Neuronal stem cell (in vitro differentiated cells): ENCODE results near the gene ZNF766.
"Not testable (repeated sequence)": the region's sequence is repeated elsewhere in the genome, so short reads cannot be mapped to it uniquely, and the experiment has no call there.

Experiments used
- DNase-seq: peaks from one replicate; pipeline ENCODE4 v3.0.0-alpha.2; 2013; ENCODE audit warnings: low spot score
- H2AFZ ChIP-seq: one replicate; pipeline ENCODE4 v1.6.1; 2013; ENCODE audit warnings: mild to moderate bottlenecking, low read length, inconsistent platforms
- H2AK5ac ChIP-seq: 2 replicates; pipeline ENCODE4 v1.6.1; 2013; ENCODE audit warnings: low read depth, mild to moderate bottlenecking, inconsistent platforms, low read length, moderate library complexity, mixed read lengths
- H2BK120ac ChIP-seq: 2 replicates; pipeline ENCODE4 v1.6.1; 2013; ENCODE audit warnings: low read depth, mild to moderate bottlenecking, inconsistent platforms, low read length, moderate library complexity, mixed read lengths
- H2BK12ac ChIP-seq: one replicate; pipeline ENCODE4 v1.6.1; 2013; ENCODE audit warnings: low read length, inconsistent platforms
- H2BK15ac ChIP-seq: 2 replicates; pipeline ENCODE4 v1.6.1; 2013; ENCODE audit warnings: mild to moderate bottlenecking, low read length, inconsistent platforms, mixed read lengths
- H2BK5ac ChIP-seq: one replicate; pipeline ENCODE4 v1.6.1; 2013; ENCODE audit warnings: inconsistent platforms, mild to moderate bottlenecking, low read length, moderate library complexity
- H3K14ac ChIP-seq: one replicate; pipeline ENCODE4 v1.6.1; 2013; ENCODE audit warnings: low read length, inconsistent platforms
- H3K18ac ChIP-seq: 2 replicates; pipeline ENCODE4 v1.6.1; 2013; ENCODE audit warnings: low read length, inconsistent platforms
- H3K23ac ChIP-seq: 2 replicates; pipeline ENCODE4 v1.6.1; 2013; ENCODE audit warnings: low read depth, mild to moderate bottlenecking, mixed read lengths, low read length, inconsistent platforms; ENCODE audit not compliant: poor library complexity
- H3K27ac ChIP-seq: replicated peaks from 3 replicates; pipeline ENCODE4 v1.5.1; 2013; ENCODE audit warnings: low read length, inconsistent platforms
- H3K27me3 ChIP-seq, 3 experiments: 2 replicates each; pipeline ENCODE4 v1.6.1; 2013; ENCODE audit warnings: low read length in 3 of 3, mild to moderate bottlenecking in 2 of 3, inconsistent platforms in 1 of 3, low read depth in 1 of 3, mixed read lengths in 1 of 3, moderate library complexity in 1 of 3; ENCODE audit not compliant: control insufficient read depth in 3 of 3, insufficient read depth in 3 of 3
- H3K36me3 ChIP-seq, 2 donors: replicated peaks in 1 of 2; 2 replicates each; pipeline ENCODE4 v1.6.1; 2013; ENCODE audit warnings: low read length in 2 of 2; ENCODE audit not compliant: control insufficient read depth in 2 of 2, insufficient read depth in 2 of 2
- H3K4ac ChIP-seq: 2 replicates; pipeline ENCODE4 v1.6.1; 2013; ENCODE audit warnings: inconsistent platforms, mild to moderate bottlenecking, low read length, moderate library complexity
- H3K4me1 ChIP-seq, 2 donors: 1 replicate in 1 of 2; 2 replicates in 1 of 2; pipeline ENCODE4 v1.6.1; 2013; ENCODE audit warnings: low read length in 2 of 2, low read depth in 1 of 2; ENCODE audit not compliant: control insufficient read depth in 2 of 2, insufficient read depth in 1 of 2
- H3K4me2 ChIP-seq: one replicate; pipeline ENCODE4 v1.6.1; 2013; ENCODE audit warnings: mild to moderate bottlenecking, low read length, inconsistent platforms; ENCODE audit not compliant: insufficient read depth, poor library complexity, severe bottlenecking
- H3K4me3 ChIP-seq, 2 donors: 2 replicates each; pipeline ENCODE4 v1.5.1; 2013; ENCODE audit warnings: low read length in 2 of 2, mild to moderate bottlenecking in 2 of 2, inconsistent platforms in 1 of 2, moderate library complexity in 1 of 2
- H3K79me1 ChIP-seq: one replicate; pipeline ENCODE4 v1.6.1; 2013; ENCODE audit warnings: low read depth, mild to moderate bottlenecking, inconsistent platforms, low read length, moderate library complexity
- H3K9ac ChIP-seq: one replicate; pipeline ENCODE4 v1.6.1; 2013; ENCODE audit warnings: mild to moderate bottlenecking, low read depth, low read length, inconsistent platforms; ENCODE audit not compliant: poor library complexity
- H3K9me3 ChIP-seq, 2 donors: replicated peaks in 1 of 2; 2 replicates each; pipeline versions ENCODE3 to v1.6.1; 2013; ENCODE audit warnings: low read length in 2 of 2, mild to moderate bottlenecking in 2 of 2, inconsistent platforms in 1 of 2, low read depth in 1 of 2, mixed read lengths in 1 of 2, moderate library complexity in 1 of 2; ENCODE audit not compliant: control insufficient read depth in 2 of 2, insufficient read depth in 1 of 2
- H4K8ac ChIP-seq: one replicate; pipeline ENCODE4 v1.6.1; 2013; ENCODE audit warnings: low read depth, mild to moderate bottlenecking, inconsistent platforms, low read length, moderate library complexity
- H4K91ac ChIP-seq: one replicate; pipeline ENCODE4 v1.6.1; 2013; ENCODE audit warnings: low read length, low read depth, mild to moderate bottlenecking, inconsistent platforms; ENCODE audit not compliant: poor library complexity
- WGBS, 2 donors: extraction: QIAGEN DNeasy Blood & Tissue Kit; methylation state at CpG; one replicate each; pipeline ENCODE4 v1.1.7; 2013; ENCODE audit warnings: missing lambda C conversion rate in 2 of 2, mixed read lengths in 1 of 2; ENCODE audit not compliant: insufficient read length in 2 of 2, insufficient replicate concordance in 1 of 2; ENCODE audit errors: extremely low coverage in 2 of 2; 5-methylcytosine and 5-hydroxymethylcytosine counted together

The ZNF766 gene

DNA sequence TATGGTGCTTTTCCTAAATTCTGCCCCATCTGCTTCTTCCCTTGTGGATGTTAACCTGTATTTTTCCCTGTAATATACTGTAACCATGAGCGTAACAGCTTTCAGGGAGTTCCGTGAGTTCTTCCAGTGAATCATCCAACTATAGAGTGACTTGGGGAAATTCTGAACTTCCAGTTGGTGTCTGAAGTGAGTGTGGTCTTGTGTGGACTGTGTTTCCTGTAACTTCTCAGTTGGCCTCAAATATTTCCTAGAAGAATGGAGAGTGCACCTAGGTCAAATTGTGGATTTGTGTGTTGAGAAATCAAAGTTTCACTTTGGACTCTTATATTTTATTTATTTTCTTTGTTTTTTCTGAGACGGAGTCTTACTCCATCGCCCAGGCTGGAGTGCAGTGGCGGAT, 11.0 kb upstream of the ZNF766 start:
- H3K9me3 ChIP-seq, result peaks cover 4 to 9% of the 10 kb centered on the region in 2 donors
- H3K23ac ChIP-seq, result no peak overlapping the region
- no CpG with 5 or more reads among the region's 5 CpGs for whole genome bisulfite sequencing, 2 donors
- H3K18ac ChIP-seq, result no peak overlapping the region
- H2BK120ac ChIP-seq, result no peak overlapping the region
- H3K4me2 ChIP-seq, result no peak overlapping the region
- H2BK5ac ChIP-seq, result no peak overlapping the region
- H2AFZ ChIP-seq, result no peak overlapping the region
- H3K9ac ChIP-seq, result no peak overlapping the region
- H2AK5ac ChIP-seq, result no peak overlapping the region
- H3K79me1 ChIP-seq, result no peaks in the 10 kb centered on the region
- H3K27ac ChIP-seq, result no peak overlapping the region
- H3K4me3 ChIP-seq, result no peak overlapping the region
- DNase-seq, result no peak
- H3K4ac ChIP-seq, result no peak overlapping the region
- no peak overlapping the region for H4K8ac ChIP-seq
- peaks cover 0 to 3% (median 0%) of the 10 kb centered on the region in 3 experiments for H3K27me3 ChIP-seq
- H2BK12ac ChIP-seq, result no peak overlapping the region
- no peak overlapping the region for H4K91ac ChIP-seq
- H2BK15ac ChIP-seq, result no peak overlapping the region
- no peak overlapping the region for H3K14ac ChIP-seq
- H3K4me1 ChIP-seq, result no peaks in the 10 kb centered on the region
- no peaks in the 10 kb centered on the region for H3K36me3 ChIP-seq

DNA sequence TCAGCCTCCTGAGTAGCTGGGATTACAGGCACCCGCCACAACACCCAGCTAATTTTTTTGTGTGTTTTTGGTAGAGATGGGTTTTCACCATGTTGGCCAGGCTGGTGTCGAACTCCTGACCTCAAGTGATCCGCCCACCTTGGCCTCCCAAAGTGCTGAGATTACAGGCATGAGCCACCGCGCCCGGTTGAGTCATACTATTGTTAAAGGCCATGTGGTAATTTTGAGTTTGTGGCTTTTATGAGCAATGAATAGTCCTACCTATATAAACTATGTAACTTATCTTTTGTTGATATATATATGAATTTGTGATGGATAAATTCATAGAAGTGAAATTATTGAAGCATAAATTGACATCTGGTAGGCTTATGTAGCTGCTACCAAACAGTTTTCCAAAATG, 3.8 kb upstream of the ZNF766 start:
- not testable (repeated sequence) for DNase-seq, H3K4me2 ChIP-seq, H3K14ac ChIP-seq, H2AFZ ChIP-seq, H3K4ac ChIP-seq, H2BK15ac ChIP-seq, H3K9ac ChIP-seq, H3K9me3 ChIP-seq, H4K8ac ChIP-seq, H3K4me3 ChIP-seq, H3K18ac ChIP-seq, H2AK5ac ChIP-seq, H3K36me3 ChIP-seq, H2BK12ac ChIP-seq, H4K91ac ChIP-seq, H3K23ac ChIP-seq, H3K4me1 ChIP-seq, H2BK5ac ChIP-seq, H3K27ac ChIP-seq, H2BK120ac ChIP-seq, H3K79me1 ChIP-seq, H3K27me3 ChIP-seq
- no CpG with 5 or more reads among the region's 6 CpGs for WGBS, 2 donors

DNA sequence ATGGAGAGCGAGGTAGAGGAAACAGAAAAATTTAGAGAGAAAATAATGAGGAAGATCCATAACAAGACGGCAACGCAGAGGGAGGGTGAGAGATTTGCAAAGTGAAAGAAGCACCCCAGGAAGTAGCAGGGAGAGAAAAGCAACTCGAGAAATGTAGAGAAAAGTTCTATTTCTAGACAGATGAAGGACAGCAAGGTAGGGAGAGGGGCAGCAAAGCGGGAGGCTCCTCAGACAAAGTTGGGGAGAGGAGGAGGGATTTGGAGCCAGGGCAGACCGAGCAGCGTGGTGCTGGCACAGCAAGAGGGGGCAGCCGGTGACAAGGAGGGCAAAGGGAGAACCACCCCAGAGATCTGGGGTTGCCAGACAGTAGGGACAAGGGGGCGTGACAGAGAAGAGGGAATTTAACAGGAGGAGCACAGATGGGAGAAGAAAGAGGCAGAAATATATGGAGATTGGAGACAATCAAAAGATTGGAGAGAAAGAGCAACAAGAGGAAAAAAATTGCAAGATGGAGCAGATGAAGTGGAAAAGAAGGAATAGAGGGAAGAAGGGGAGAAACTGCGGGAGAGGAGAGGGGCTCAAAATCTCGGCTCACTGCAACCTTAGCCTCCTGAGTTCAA, 989 bp downstream of the ZNF766 start:
- no peak overlapping the region for H4K8ac ChIP-seq
- H2BK5ac ChIP-seq, result no peak overlapping the region
- no peak overlapping the region for H2BK12ac ChIP-seq
- H2AK5ac ChIP-seq, result no peak overlapping the region
- peak overlapping the region; percentile 2 for H3K9ac ChIP-seq
- no peak overlapping the region for H3K27ac ChIP-seq
- no peak overlapping the region for H3K18ac ChIP-seq
- H2BK15ac ChIP-seq, result no peak overlapping the region
- no peak overlapping the region for H2BK120ac ChIP-seq
- H3K4me2 ChIP-seq, result peak overlapping the region; percentile 74
- H3K4me3 ChIP-seq, result peak overlapping the region; percentile 91 to 95
- peak overlapping the region; percentile 32 for H3K23ac ChIP-seq
- H3K9me3 ChIP-seq, result peaks cover 9 to 43% of the 10 kb centered on the region in 2 donors
- WGBS, 2 donors, result no CpG with 5 or more reads among the region's 11 CpGs
- no peak overlapping the region for H4K91ac ChIP-seq
- H3K36me3 ChIP-seq, result peaks cover 11 to 46% of the 10 kb centered on the region in 2 donors
- H3K4ac ChIP-seq, result no peak overlapping the region
- no peak for DNase-seq
- no peaks in the 10 kb centered on the region for H3K27me3 ChIP-seq
- no peak overlapping the region for H3K14ac ChIP-seq
- H3K79me1 ChIP-seq, result peaks cover 8% of the 10 kb centered on the region
- peak overlapping the region; percentile 92 for H2AFZ ChIP-seq
- peaks cover 0 to 1% of the 10 kb centered on the region in 2 donors for H3K4me1 ChIP-seq

DNA sequence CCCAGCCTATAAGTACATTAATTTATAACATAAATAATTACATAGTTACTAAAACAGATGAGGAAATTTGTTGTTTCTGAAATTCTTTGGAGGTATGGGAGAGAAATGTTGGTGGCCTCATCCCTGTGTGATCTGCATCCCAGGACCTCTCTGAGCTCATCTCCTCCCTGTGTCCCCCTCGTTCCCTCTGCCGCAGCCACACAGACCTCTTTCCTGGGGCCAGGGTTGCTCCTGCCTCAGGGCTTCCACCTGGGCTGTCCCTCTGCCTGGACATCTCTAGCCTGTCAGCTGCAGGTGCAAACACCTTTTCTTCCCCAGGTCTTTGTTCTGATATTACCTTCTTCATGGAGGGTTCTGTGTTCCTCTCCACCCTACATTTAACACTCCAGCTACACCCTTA, 3.9 kb downstream of the ZNF766 start:
- Histone ChIP-seq H3K36me3 (peaks cover 13 to 73% of the 10 kb centered on the region in 2 donors), H4K8ac (no peak overlapping the region)
- no CpG with 5 or more reads among the region's 2 CpGs for WGBS, 2 donors

More for the DNA sequence above, 3.9 kb downstream of the ZNF766 start:
- Histone ChIP-seq H3K4me3 (no peak overlapping the region), H3K9ac (no peak overlapping the region), H4K91ac (no peak overlapping the region), H3K4ac (no peak overlapping the region), H3K9me3 (peaks cover 12 to 69% of the 10 kb centered on the region in 2 donors), H3K4me1 (peaks cover 0 to 1% of the 10 kb centered on the region in 2 donors), H3K27ac (no peak overlapping the region), H3K23ac (no peak overlapping the region), H3K79me1 (peaks cover 14% of the 10 kb centered on the region), H2BK5ac (peak overlapping the region; percentile 43), H2BK12ac (no peak overlapping the region), H3K18ac (no peak overlapping the region), H3K4me2 (no peak overlapping the region), H2BK120ac (no peak overlapping the region), H2BK15ac (no peak overlapping the region), H2AFZ (no peak overlapping the region), H2AK5ac (no peak overlapping the region), H3K14ac (no peak overlapping the region), H3K27me3 (no peaks in the 10 kb centered on the region)
- DNase-seq, result no peak
